ENCODE results near the gene HNRNPA1.

DNA sequence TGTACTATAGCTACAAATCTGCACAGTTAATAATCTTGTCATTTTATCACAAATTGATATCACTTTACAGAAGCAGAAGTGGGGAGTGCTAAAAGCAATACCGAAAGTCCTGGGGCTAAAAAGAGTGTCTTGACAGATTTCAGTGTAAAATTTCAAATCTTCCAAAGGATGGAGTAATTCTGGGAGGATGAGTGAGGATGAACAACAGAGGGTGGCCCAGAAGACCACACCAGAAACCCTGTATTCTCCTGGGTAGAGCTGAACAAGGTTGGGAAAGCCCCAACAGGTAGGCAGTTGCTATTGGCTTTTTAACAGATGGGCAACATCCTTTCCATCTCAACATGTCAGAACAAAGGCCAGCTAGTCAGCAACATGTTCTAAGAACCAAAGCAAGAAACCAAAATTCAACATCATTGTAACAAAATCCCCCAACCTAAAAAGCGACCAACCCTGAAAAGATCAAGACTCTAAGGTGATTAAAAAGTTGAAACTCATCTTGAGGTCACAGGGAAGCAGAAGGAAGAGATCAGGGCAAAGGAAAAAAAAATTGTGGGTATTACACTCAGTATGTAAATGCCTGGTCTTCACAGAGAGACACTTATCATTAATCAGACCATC is 39.4 kb upstream of the HNRNPA1 start:
- TF ChIP-seq, protein P1, sequence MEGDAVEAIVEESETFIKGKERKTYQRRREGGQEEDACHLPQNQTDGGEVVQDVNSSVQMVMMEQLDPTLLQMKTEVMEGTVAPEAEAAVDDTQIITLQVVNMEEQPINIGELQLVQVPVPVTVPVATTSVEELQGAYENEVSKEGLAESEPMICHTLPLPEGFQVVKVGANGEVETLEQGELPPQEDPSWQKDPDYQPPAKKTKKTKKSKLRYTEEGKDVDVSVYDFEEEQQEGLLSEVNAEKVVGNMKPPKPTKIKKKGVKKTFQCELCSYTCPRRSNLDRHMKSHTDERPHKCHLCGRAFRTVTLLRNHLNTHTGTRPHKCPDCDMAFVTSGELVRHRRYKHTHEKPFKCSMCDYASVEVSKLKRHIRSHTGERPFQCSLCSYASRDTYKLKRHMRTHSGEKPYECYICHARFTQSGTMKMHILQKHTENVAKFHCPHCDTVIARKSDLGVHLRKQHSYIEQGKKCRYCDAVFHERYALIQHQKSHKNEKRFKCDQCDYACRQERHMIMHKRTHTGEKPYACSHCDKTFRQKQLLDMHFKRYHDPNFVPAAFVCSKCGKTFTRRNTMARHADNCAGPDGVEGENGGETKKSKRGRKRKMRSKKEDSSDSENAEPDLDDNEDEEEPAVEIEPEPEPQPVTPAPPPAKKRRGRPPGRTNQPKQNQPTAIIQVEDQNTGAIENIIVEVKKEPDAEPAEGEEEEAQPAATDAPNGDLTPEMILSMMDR (IDR thresholded peaks at IDR 0.05; ENCODE audit: insufficient read depth, low read length): no peak
- TF ChIP-seq, protein P2, sequence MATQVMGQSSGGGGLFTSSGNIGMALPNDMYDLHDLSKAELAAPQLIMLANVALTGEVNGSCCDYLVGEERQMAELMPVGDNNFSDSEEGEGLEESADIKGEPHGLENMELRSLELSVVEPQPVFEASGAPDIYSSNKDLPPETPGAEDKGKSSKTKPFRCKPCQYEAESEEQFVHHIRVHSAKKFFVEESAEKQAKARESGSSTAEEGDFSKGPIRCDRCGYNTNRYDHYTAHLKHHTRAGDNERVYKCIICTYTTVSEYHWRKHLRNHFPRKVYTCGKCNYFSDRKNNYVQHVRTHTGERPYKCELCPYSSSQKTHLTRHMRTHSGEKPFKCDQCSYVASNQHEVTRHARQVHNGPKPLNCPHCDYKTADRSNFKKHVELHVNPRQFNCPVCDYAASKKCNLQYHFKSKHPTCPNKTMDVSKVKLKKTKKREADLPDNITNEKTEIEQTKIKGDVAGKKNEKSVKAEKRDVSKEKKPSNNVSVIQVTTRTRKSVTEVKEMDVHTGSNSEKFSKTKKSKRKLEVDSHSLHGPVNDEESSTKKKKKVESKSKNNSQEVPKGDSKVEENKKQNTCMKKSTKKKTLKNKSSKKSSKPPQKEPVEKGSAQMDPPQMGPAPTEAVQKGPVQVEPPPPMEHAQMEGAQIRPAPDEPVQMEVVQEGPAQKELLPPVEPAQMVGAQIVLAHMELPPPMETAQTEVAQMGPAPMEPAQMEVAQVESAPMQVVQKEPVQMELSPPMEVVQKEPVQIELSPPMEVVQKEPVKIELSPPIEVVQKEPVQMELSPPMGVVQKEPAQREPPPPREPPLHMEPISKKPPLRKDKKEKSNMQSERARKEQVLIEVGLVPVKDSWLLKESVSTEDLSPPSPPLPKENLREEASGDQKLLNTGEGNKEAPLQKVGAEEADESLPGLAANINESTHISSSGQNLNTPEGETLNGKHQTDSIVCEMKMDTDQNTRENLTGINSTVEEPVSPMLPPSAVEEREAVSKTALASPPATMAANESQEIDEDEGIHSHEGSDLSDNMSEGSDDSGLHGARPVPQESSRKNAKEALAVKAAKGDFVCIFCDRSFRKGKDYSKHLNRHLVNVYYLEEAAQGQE (IDR thresholded peaks at IDR 0.05; ENCODE audit: insufficient replicate concordance, low read depth): no peak
- no peak for TF ChIP-seq POLR2AphosphoS5 (IDR thresholded peaks at IDR 0.05; ENCODE audit: low read depth)

All from HL-60 (cell line).